HCT116 (cell line): ENCODE measurements around the gene SLCO6A1.

ENCODE experiments used
- CTCF ChIP-seq, 3 experiments: fragments of 200-600 bp in 1 of 3; sonication (generic) in 1 of 3; IDR thresholded peaks in 2 of 3; conservative IDR thresholded peaks in 1 of 3; 2 replicates each; pipeline ENCODE4 v1.5.1; 2012 to 2017; ENCODE audit warnings: low read depth in 2 of 3, low read length in 2 of 3, antibody characterized with exemption in 1 of 3, borderline replicate concordance in 1 of 3, control low read depth in 1 of 3, mild to moderate bottlenecking in 1 of 3, mixed read lengths in 1 of 3, mixed run types in 1 of 3, moderate library complexity in 1 of 3; ENCODE audit not compliant: insufficient read depth in 1 of 3
- MAX ChIP-seq: IDR thresholded peaks from 2 replicates; pipeline ENCODE4 v1.6.1; 2012
- POLR2AphosphoS5 ChIP-seq: IDR thresholded peaks from 2 replicates; pipeline ENCODE4 v1.6.1; 2011; ENCODE audit warnings: mild to moderate bottlenecking, low read depth, low read length, moderate library complexity
- TCF7L2 ChIP-seq: IDR thresholded peaks from 2 replicates; pipeline ENCODE4 v1.7.0; 2011; ENCODE audit warnings: borderline replicate concordance, inconsistent platforms; ENCODE audit not compliant: insufficient read depth, insufficient read length; ENCODE audit errors: extremely low read depth
- YY1 ChIP-seq: IDR thresholded peaks from 2 replicates; pipeline ENCODE4 v1.6.1; 2011; ENCODE audit warnings: low read length, low read depth, moderate library complexity, mild to moderate bottlenecking; ENCODE audit not compliant: insufficient replicate concordance; ENCODE audit errors: extremely low read depth

GRCh38 chr5:102453716-102454115 is 45.1 kb downstream of the SLCO6A1 start:
- no peak for TF ChIP-seq CTCF (IDR thresholded peaks at IDR 0.05 in 2 of 3, conservative IDR thresholded peaks at IDR 0.05 in 1 of 3; ENCODE audit: borderline replicate concordance in 1 of 3, insufficient read depth in 1 of 3, low read depth in 2 of 3, low read length in 2 of 3)
- TF ChIP-seq MAX, result no peak
- TF ChIP-seq TCF7L2, result no peak
- no peak for TF ChIP-seq YY1
- TF ChIP-seq POLR2AphosphoS5, result no peak
